WI38 (cell line): ENCODE measurements around the gene CCDC86.

Experiments used
- H3K4me3 ChIP-seq: 2 replicates; pipeline ENCODE4 v1.5.1; 2011; ENCODE audit warnings: low read depth, mild to moderate bottlenecking, control low read depth, low read length
- CTCF ChIP-seq: IDR thresholded peaks from 2 replicates; pipeline ENCODE4 v1.5.1; 2012; ENCODE audit warnings: low read depth, mild to moderate bottlenecking, control low read depth, low read length

Gene CCDC86

GRCh38 chr11:60841797-60842667 is at the start of gene CCDC86:
TSS of gene CCDC86 (plus strand) at chr11:60842113. CDS start at chr11:60842125, 12 bp downstream.
- peak within 1 kb of the TSS; percentile 74 for H3K4me3 ChIP-seq
- no peak for TF ChIP-seq CTCF

- TF ChIP-seq CTCF, result no peak
- no peak overlapping the region for H3K4me3 ChIP-seq
Observed at GRCh38 chr11:60792521-60792920, 49.4 kb upstream of the CCDC86 start.

GRCh38 chr11:60795291-60795690 is 46.6 kb upstream of the CCDC86 start:
- TF ChIP-seq CTCF, result no peak
- H3K4me3 ChIP-seq, result no peak overlapping the region

- TF ChIP-seq CTCF, result no peak
Observed at GRCh38 chr11:60797846-60798630, 43.9 kb upstream of the CCDC86 start.

GRCh38 chr11:60798631-60799030 is 43.3 kb upstream of the CCDC86 start:
- no peak overlapping the region for H3K4me3 ChIP-seq
- no peak for TF ChIP-seq CTCF

More at GRCh38 chr11:60797846-60798630, 43.9 kb upstream of the CCDC86 start:
- H3K4me3 ChIP-seq, result no peak overlapping the region

GRCh38 chr11:60801194-60801593 is 40.7 kb upstream of the CCDC86 start:
- TF ChIP-seq CTCF, result no peak
- no peak overlapping the region for H3K4me3 ChIP-seq
